AG04449 (cell line): ENCODE data around the gene KCTD1.
A peak's percentile ranks its signal among the peaks of the same experiment; 100 is the strongest.

Source experiments
- CTCF ChIA-PET: fragments of 350-600 bp; formaldehyde crosslinking; extraction: SDS; loops from one replicate; lab custom pipeline; 2021; ENCODE audit warnings: antibody characterized with exemption; lab: Yijun Ruan, JAX
- POLR2A ChIA-PET: fragments of 400-600, 350-600 bp; formaldehyde crosslinking; extraction: SDS; loops from one replicate; lab custom pipeline; 2020; ENCODE audit warnings: antibody characterized with exemption, inconsistent platforms; lab: Yijun Ruan, JAX
- DNase-seq: peaks from one replicate; pipeline ENCODE4 v3.0.0-alpha.2; 2010; ENCODE audit warnings: low read depth, low spot score
- H3K4me3 ChIP-seq: 2 replicates; pipeline ENCODE4 v1.5.1; 2011; ENCODE audit warnings: low read depth, mild to moderate bottlenecking, control low read depth, low read length
- CTCF ChIP-seq: IDR thresholded peaks from one replicate; pipeline ENCODE4 v1.5.1; 2011; ENCODE audit warnings: mild to moderate bottlenecking, moderate library complexity, low read length, control low read depth, inconsistent platforms; ENCODE audit not compliant: insufficient read depth; ENCODE audit errors: missing control alignments

Gene KCTD1

DNA sequence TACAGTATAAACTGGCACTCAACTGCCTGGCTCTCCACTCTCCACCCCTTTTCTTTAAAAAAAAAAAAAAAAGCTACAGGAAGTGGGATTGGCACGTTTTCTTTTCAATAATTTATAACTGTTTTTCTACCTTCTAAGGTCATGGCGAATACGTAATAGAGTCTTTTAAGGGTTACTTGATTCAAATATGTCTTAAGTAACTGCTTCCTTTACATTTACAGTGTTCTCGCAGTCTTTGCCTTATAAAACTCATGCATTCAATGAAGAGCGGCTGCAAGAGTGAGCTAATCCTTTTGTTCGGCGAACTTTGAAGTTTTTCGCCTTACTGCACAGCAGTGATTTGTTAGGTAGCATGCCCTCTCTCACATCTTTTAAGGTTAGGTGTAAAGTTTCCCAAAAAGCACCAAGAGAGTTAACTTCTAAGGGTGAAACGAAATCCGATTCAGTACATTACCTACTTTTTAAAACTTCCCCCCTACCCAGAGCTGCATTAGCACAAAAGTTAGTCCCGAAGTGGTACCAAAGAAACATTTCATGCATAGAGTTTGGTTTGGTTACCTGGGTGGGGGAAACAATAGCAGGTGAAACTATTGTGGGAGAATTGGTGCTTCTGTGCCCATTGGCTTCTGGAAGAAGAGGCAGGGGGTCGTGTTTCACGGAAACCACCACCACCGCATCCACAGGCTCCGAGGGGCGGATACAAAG, 2.0 kb downstream of the KCTD1 start:
- ChIA-PET POLR2A (no interaction called here), CTCF (interaction anchor here (0.7 to 2.6 kb wide), 7 partner anchors 19 to 163 kb away, joined by 3 to 8 read pairs (median 3); no protein-coding TSS in a partner anchor)
- no peak for DNase-seq
- no peak for TF ChIP-seq CTCF
- H3K4me3 ChIP-seq, result peak overlapping the region; percentile 32

DNA sequence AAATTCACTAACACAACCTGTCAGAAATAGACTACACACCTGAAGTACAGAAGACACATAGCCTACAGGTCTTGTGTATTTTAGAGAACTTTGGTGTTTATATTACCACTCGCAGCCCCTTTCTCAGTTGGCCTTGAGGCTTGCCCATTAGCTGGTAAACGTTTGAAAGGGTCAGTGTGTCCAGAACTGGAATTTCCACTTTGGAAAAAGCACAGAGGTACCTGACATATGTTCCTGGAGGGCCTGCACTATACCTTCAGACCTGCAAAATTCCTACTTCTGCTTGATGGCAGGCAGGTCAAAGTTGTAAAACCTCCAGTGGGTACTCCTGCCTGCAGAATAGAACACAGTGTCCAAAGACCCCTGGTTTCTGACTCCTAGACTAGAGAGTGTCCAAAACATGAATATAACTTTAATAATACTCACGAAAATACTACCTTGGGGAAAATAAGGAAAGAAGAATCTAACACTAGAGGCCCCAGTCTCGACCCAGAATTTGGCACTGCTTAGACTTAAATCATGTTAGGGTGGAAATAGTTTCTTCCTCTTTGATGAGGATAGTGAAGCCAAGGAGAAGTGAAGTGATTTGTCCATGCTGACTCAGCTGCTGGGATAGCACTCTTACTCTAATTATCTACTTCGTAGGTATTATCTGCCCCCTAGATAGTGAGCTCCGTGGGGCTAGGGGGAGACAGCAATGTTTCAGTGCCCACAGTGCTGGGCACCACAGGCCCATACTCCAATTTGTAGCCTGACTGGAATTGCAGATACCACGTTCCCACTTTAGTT, 2.8 kb downstream of the KCTD1 start:
- ChIA-PET POLR2A (no interaction called here), CTCF (interaction anchor here (0.7 to 2.6 kb wide), 6 partner anchors 18 to 162 kb away, joined by 3 to 8 read pairs (median 3); no protein-coding TSS in a partner anchor)
- no peak for DNase-seq
- H3K4me3 ChIP-seq, result peak overlapping the region; percentile 32
- TF ChIP-seq CTCF, result no peak

DNA sequence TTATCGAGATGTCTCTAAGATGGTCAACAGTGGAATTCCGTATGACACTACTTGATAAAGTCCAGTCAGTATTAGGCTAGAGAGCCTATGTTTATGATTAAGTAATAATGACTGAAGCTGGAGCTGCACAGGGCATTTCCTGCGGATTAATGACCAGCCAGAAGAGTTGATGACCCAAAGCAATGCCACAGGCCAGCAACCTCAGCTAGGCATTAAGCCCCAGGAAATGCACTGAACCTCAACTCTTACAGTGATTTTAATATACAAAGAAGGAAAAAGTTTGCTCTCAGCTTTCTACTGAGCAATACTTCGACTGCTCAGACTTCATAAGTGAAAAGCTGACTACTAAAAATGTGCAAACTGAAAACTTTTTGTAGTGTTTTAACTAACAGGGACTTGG, 3.9 kb downstream of the KCTD1 start:
- no peak for TF ChIP-seq CTCF
- DNase-seq, result no peak
- ChIA-PET POLR2A (no interaction called here), CTCF (interaction anchor here (1.4 to 2.6 kb wide), 2 partner anchors 17 to 161 kb away, joined by 3 to 8 read pairs; no protein-coding TSS in a partner anchor)
- H3K4me3 ChIP-seq, result no peak overlapping the region

GRCh38 chr18:26543373-26543772, 5.0 kb downstream of the KCTD1 start:
- ChIA-PET POLR2A (no interaction called here), CTCF (no interaction called here)
- H3K4me3 ChIP-seq, result no peak overlapping the region
- no peak for DNase-seq
- TF ChIP-seq CTCF, result no peak

- no peak overlapping the region for H3K4me3 ChIP-seq
- no peak for DNase-seq
- TF ChIP-seq CTCF, result no peak
- ChIA-PET POLR2A (no interaction called here), CTCF (interaction anchor here (1.4 to 1.9 kb wide), 3 partner anchors 7 to 62 kb away, joined by 3 to 6 read pairs (median 5); no protein-coding TSS in a partner anchor)
Measured at GRCh38 chr18:26540043-26540628, 8.2 kb downstream of the KCTD1 start.

DNA sequence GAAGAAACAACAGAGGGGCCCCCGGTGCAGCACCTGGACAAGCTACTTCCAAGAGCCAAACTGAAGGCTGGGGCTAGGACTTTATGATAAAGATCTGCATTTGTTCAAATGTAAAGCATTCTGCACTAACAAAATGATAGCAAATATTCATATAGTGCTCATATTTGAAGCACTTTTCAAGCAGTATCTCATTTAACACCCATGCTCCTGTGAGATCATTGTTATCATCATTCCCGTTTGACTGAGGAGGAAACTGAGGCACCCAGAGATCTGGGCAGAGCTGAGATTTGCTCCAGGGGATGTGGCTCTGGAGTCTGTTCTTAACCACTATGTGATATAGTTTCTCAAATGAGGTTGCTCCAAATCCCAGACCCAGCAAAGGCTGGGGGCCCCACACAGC, 9.8 kb downstream of the KCTD1 start:
- ChIA-PET CTCF (interaction anchor here (1.5 kb wide), 1 partner anchor 9 kb away, joined by 5 read pairs; no protein-coding TSS in a partner anchor), POLR2A (no interaction called here)
- no peak for DNase-seq
- no peak for TF ChIP-seq CTCF
- no peak overlapping the region for H3K4me3 ChIP-seq
